Ishikawa (cell line): Measurements from ENCODE around the gene FAM168A.

Experiments
- EP300 ChIP-seq: IDR thresholded peaks from 2 replicates; pipeline ENCODE4 v1.6.1; 2012; ENCODE audit warnings: borderline replicate concordance
- YY1 ChIP-seq: IDR thresholded peaks from 2 replicates; pipeline ENCODE4 v1.6.1; 2012; ENCODE audit warnings: low read depth

GRCh38 chr11:73380331-73380730 is 217.6 kb downstream of the FAM168A start:
- no peak for TF ChIP-seq YY1
- TF ChIP-seq EP300, result no peak
